ENCODE data around the gene PACRG. TPM values are rescaled to one million over a fixed set of nuclear protein-coding genes. Genes with fewer than 3 reads are reported as not detected.

Gene PACRG
- total and polyA plus RNA-seq, 2 donors, result 2.2 to 5.6 TPM

DNA sequence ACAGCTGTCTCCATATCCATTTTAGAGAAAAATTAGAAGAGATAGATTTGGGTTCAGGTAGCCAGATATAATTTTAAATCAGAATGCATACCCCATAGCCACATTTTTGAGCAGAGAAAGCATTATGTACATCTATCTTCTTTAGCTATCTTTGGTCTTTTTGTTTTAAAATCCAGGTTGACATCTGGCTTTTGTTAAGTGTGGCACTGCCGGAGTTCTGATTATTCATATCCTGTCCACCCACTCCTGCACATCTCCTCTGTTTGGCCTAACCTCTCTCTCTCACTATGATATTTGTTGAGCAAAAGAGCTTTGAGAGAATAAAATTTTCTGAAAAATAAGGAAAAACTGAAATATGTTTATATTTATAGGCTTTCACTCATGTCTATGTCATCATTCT lies 189.7 kb downstream of the PACRG start:
- DNase-seq (ENCODE audit: extremely low spot score), result no peak
- 31% methylated on average over 1 of the region's 1 CpG for WGBS
- Histone ChIP-seq H3K36me3 (ENCODE audit: insufficient read depth) (no peaks in the 10 kb centered on the region), H3K4me3 (ENCODE audit: low read depth, low read length) (no peak overlapping the region), H3K4me1 (ENCODE audit: insufficient read depth) (no peaks in the 10 kb centered on the region), H3K27ac (ENCODE audit: low read depth) (no peak overlapping the region)

DNA sequence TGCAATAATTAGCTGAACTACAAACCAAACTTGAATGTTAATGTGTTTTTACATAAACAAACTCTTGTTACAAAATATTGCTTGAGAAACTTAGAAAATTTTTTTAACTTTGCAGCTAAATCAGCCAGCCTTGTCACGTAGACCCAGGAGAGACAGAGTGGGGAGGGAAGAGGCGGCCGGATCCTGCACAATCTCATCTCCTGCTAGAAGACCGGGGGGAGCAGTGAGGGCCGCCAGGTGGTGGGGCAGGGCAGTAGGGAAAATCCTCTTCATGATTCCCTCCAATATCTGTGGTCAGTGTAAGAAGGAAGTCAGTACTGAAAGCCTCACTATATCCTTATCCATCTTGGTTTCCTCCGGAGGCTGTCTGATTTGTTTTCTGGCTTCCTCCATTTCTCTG lies 193.3 kb downstream of the PACRG start:
- no peaks in the 10 kb centered on the region for H3K4me1 ChIP-seq (ENCODE audit: insufficient read depth)

DNA sequence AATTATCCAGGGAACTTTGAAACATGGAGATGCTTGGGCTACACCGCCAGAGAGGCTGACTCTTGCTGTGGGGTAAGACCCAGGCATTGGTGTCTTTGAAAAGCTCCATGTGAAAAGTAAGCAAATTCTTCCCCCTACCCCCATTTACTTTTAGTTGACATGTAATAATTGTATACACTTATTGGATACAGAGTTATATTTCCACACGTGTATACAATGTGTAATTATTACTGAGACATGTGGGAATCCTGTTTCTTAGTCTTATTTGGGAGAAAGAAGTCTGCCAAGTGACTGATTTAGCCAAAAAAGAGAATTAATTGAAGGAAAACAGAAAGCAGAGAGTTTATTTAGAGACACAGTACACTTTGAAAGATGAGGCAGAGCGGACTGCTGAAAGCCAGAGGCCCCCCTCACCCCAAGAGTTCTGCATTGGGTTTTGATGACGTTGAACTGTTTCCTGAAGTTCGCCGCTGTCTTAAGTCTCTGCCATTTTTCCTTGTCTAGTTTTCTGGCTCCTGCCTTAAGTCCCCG lies 193.8 kb downstream of the PACRG start:
- 70% methylated on average over 7 of the region's 7 CpGs for WGBS
- no peaks in the 10 kb centered on the region for H3K36me3 ChIP-seq (ENCODE audit: insufficient read depth)
- no peak for DNase-seq (ENCODE audit: extremely low spot score)
- H3K4me3 ChIP-seq (ENCODE audit: low read depth, low read length), result no peak overlapping the region
- H3K4me1 ChIP-seq (ENCODE audit: insufficient read depth), result no peaks in the 10 kb centered on the region
- no peak overlapping the region for H3K27ac ChIP-seq (ENCODE audit: low read depth)

More for the DNA sequence above, 193.3 kb downstream of the PACRG start:
- Histone ChIP-seq H3K36me3 (ENCODE audit: insufficient read depth) (no peaks in the 10 kb centered on the region), H3K4me3 (ENCODE audit: low read depth, low read length) (no peak overlapping the region), H3K27ac (ENCODE audit: low read depth) (no peak overlapping the region)
- WGBS, result 63% methylated on average over 6 of the region's 6 CpGs
- DNase-seq (ENCODE audit: extremely low spot score), result no peak

DNA sequence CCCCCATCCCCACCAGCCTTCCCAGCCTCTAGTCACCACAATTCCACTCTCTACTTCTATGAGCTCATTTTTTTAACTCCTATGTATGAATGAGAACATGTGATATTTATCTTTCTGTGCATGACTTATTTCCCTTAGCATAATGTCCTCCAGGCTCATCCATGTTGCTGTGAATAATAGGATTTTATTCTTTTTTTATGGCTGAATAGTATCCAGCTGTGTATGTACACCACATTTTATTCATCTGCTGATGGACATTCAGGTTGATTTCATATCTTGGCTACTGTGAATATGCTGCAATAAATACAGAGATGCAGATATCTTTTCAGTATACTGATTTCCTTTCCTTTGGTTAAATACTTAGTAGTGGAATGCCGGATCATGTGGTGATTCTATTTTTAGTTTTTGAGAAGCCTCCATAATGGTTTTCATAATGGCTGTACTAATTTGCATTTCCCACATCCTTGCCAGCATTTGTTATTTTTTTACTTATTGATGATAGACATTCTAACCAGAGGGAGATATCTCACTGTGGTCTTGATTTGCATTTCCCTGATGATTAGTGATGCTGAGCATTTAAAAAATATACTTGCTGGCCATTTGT lies 194.9 kb downstream of the PACRG start:
- no peak overlapping the region for H3K27ac ChIP-seq (ENCODE audit: low read depth)
- H3K4me3 ChIP-seq (ENCODE audit: low read depth, low read length), result no peak overlapping the region
- no peak for DNase-seq (ENCODE audit: extremely low spot score)
- H3K4me1 ChIP-seq (ENCODE audit: insufficient read depth), result no peaks in the 10 kb centered on the region
- H3K36me3 ChIP-seq (ENCODE audit: insufficient read depth), result no peaks in the 10 kb centered on the region
- 78% methylated on average over 1 of the region's 1 CpG for WGBS

DNA sequence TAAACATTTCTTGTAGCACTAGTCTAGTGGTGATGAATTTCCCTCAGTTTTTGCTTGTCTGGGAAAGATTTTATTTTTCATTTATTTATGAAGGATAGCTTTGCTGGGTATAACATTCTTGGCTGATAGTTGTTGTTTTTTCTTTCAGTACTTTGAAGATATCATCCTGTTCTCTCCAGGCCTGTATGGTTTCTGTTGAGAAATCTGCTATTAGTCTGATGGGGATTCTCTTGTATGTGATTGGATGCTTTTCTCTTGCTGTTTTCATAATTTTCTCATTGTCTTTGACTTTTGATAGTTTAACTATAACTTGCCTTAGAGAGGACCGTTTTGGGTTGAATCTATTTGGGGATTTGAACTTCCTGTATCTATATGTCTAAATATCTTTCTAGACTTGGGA lies 207.1 kb downstream of the PACRG start:
- H3K27ac ChIP-seq (ENCODE audit: low read depth), result no peak overlapping the region
- no peaks in the 10 kb centered on the region for H3K4me1 ChIP-seq (ENCODE audit: insufficient read depth)
- 66% methylated on average over 1 of the region's 1 CpG for WGBS
- H3K36me3 ChIP-seq (ENCODE audit: insufficient read depth), result no peaks in the 10 kb centered on the region
- H3K4me3 ChIP-seq (ENCODE audit: low read depth, low read length), result no peak overlapping the region
- DNase-seq (ENCODE audit: extremely low spot score), result no peak

DNA sequence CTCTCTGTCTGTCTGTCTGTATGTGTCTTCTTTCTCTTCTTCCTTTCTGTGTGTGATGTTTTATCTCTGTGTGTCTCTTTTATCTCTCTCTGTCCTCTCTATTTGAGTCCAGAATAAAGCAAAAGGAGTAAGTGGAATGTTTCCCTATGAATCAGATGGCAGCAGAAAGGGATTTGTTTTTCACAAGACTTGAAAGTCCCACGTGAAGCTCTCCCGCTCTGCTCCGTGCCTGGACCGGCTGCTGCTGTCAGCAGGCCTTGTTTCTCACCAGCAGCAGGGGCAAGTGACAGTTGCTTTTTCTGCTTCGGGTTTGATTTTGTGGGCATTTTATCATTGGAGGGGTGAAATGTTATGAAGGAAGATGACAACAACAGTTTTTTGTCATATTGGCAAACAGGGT lies 212.7 kb downstream of the PACRG start:
- no peak for DNase-seq (ENCODE audit: extremely low spot score)
- no peak overlapping the region for H3K4me3 ChIP-seq (ENCODE audit: low read depth, low read length)
- H3K4me1 ChIP-seq (ENCODE audit: insufficient read depth), result no peaks in the 10 kb centered on the region
- WGBS, result 41% methylated on average over 5 of the region's 5 CpGs
- H3K27ac ChIP-seq (ENCODE audit: low read depth), result no peak overlapping the region
- no peaks in the 10 kb centered on the region for H3K36me3 ChIP-seq (ENCODE audit: insufficient read depth)

DNA sequence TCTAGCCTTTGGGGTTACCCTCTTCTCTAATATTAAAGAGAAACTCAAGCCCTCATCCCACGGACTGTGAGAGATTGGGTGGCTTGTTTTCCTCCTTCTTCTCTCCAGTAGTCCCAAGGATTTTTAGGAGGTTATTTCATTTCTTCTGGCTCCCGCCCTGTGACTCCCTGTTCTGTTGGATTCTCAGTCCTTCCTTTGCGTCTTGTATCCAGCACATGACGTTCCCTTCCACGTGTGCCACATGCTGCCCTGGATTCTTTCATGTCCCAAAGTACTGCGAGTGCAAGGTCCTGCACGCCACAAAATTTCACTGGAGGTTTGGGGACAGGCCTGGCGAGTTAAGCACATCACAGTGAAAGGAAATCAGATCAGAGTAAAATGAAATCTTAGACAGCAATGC lies 213.4 kb downstream of the PACRG start:
- 77% methylated on average over 8 of the region's 8 CpGs for WGBS
- DNase-seq (ENCODE audit: extremely low spot score), result no peak
- Histone ChIP-seq H3K27ac (ENCODE audit: low read depth) (no peak overlapping the region), H3K36me3 (ENCODE audit: insufficient read depth) (no peaks in the 10 kb centered on the region), H3K4me3 (ENCODE audit: low read depth, low read length) (no peak overlapping the region), H3K4me1 (ENCODE audit: insufficient read depth) (no peaks in the 10 kb centered on the region)

DNA sequence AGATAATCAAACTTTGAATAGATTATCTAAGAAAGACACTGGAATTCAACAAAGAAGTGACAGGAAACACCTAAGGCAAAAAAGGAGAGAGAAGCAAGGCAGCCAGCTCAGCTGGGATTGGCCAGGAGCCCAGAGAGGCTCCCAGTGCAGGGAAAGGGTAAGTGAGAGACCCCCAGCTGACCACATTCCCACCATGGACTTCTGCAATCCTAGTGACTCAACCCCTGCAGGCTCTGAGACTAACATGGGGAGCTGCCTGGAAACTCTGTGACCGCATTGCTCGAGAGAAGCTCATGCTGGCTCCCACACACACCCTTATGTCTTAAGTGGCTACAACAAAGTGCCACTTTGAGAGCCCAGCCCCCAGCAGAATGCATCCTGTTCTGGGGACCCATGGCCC lies 215.1 kb downstream of the PACRG start:
- no peaks in the 10 kb centered on the region for H3K4me1 ChIP-seq (ENCODE audit: insufficient read depth)
- DNase-seq (ENCODE audit: extremely low spot score), result no peak
- H3K36me3 ChIP-seq (ENCODE audit: insufficient read depth), result no peaks in the 10 kb centered on the region
- H3K27ac ChIP-seq (ENCODE audit: low read depth), result no peak overlapping the region
- H3K4me3 ChIP-seq (ENCODE audit: low read depth, low read length), result no peak overlapping the region
- WGBS, result 92% methylated on average over 2 of the region's 2 CpGs

DNA sequence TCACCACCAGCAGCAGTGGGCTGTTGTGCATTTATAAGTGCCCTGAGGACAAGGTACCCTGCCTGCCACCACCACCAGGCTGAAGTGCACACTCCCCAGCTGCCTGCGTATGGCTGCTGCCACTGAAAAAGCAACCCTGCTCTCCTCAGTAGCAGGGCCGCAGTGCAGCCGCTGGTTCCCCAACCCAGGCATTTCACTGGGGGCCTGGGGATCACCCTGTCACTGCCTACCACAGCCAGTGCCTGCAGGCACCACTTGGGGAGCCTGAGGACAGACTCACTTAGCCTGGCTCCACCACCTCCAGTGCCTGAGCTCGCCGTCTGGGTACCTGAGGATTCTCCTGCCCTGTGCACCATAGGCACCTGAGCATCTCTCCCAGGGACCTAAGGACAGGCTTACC lies 215.6 kb downstream of the PACRG start:
- WGBS, result 78% methylated on average over 5 of the region's 5 CpGs
- Histone ChIP-seq H3K36me3 (ENCODE audit: insufficient read depth) (no peaks in the 10 kb centered on the region), H3K4me3 (ENCODE audit: low read depth, low read length) (no peak overlapping the region), H3K4me1 (ENCODE audit: insufficient read depth) (no peaks in the 10 kb centered on the region), H3K27ac (ENCODE audit: low read depth) (no peak overlapping the region)
- no peak for DNase-seq (ENCODE audit: extremely low spot score)

DNA sequence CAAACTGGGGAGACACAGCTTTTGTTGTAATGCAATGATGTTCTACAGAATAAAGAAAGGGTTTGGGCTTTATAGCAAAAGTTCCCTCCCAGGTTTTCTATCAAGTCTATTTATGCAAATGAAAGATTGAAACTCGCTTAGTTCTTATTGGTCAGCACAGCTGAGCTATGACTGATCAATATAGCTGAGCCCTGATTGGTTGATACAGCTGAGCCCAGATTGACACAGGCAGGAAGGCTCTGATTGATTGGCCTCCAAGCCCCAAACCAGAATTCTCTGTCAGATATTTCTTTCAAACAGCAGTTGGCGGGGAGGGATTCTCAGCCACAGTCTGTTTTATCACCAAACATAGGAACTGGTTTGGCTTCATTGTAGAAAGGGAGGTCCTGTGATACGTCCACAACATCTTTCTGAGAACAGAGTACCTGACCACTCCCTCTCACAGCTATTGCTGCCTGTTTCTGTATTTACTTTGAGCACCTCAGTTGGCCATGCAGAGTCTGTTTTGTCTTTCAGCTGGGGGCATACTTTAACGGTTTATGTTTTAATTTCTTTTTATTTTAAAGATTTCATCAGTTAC lies 223.5 kb downstream of the PACRG start:
- WGBS, result 68% methylated on average over 4 of the region's 4 CpGs
- Histone ChIP-seq H3K4me1 (ENCODE audit: insufficient read depth) (no peaks in the 10 kb centered on the region), H3K4me3 (ENCODE audit: low read depth, low read length) (no peak overlapping the region), H3K27ac (ENCODE audit: low read depth) (no peak overlapping the region), H3K36me3 (ENCODE audit: insufficient read depth) (no peaks in the 10 kb centered on the region)
- DNase-seq (ENCODE audit: extremely low spot score), result no peak

DNA sequence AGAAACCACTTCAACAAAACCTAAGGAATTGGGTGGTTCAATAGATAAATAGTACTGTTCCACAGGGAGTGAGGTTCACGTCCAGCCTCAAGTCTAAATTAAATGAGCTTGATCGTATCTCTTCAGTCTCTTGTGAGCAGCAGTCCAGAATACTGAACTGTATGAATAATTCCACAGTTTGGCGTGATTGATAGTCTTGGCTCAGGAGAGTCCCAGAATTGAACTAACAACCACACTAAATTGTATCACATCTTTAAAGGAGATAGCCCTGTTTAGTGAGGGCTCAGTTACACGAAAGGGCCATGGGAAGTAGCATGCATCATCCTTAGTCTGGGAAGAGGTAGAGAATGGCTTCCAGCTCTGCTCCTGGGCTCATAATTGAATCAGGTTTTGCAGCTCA lies 224.6 kb downstream of the PACRG start:
- Histone ChIP-seq H3K4me3 (ENCODE audit: low read depth, low read length) (no peak overlapping the region), H3K27ac (ENCODE audit: low read depth) (no peak overlapping the region), H3K4me1 (ENCODE audit: insufficient read depth) (no peaks in the 10 kb centered on the region), H3K36me3 (ENCODE audit: insufficient read depth) (no peaks in the 10 kb centered on the region)
- 79% methylated on average over 4 of the region's 4 CpGs for WGBS
- no peak for DNase-seq (ENCODE audit: extremely low spot score)

DNA sequence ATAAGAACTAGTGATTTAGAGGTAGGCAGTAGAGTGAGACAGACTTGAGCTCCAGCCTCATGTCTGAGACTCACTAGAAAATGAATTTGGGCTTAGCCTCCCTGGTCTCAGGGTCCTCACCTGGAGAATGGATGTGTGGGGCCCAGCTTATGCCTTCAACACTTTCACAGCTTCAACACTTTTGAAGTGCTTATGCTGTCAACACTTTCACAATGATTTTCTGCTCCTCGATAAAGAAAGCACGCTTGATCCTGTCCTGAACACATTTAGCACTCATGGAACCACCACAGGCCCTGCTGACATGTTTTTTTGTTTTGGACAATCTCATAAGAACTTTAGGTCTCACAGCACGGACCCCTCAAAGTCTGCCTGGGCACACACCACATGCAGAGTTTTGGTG lies 229.3 kb downstream of the PACRG start:
- Histone ChIP-seq H3K4me1 (ENCODE audit: insufficient read depth) (no peaks in the 10 kb centered on the region), H3K36me3 (ENCODE audit: insufficient read depth) (no peaks in the 10 kb centered on the region), H3K27ac (ENCODE audit: low read depth) (no peak overlapping the region), H3K4me3 (ENCODE audit: low read depth, low read length) (no peak overlapping the region)
- DNase-seq (ENCODE audit: extremely low spot score), result no peak
- WGBS, result 93% methylated on average over 3 of the region's 3 CpGs

DNA sequence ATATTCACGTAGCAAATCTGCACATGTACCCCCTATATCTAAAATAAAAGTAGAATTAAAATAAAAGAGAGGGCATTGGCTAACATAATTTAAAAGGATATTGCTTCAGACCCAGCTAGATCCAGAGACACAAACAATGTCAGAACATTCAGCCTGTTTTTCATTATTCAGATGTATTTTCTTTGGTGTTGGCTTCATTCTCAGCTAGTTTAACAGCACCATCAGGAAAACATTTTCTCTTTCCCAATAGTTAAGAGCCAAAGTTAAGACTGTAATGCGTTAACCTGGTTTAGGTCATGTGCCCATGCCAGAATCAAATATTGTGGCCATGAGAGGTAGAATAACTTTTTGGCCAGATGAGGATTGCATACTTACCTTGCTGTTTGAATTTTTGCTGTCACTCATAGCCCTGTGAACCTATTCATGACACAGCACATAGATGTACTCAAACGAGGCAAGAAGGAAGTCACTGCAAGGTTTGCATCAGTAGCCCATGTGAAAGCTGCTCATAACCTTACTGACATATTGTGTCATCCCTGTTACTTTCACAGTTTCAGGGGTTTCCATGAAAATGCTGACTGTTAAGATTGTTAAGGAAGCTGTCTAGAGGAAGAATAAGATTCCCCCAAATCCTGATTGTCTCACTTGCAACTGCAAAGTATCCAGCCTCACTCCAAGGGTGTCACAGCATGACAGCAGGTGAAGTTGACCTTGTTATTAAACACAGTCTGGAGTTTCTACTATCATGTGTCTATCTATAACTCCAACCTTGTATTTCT lies 233.1 kb downstream of the PACRG start:
- WGBS, result 64% methylated on average over 3 of the region's 3 CpGs

DNA sequence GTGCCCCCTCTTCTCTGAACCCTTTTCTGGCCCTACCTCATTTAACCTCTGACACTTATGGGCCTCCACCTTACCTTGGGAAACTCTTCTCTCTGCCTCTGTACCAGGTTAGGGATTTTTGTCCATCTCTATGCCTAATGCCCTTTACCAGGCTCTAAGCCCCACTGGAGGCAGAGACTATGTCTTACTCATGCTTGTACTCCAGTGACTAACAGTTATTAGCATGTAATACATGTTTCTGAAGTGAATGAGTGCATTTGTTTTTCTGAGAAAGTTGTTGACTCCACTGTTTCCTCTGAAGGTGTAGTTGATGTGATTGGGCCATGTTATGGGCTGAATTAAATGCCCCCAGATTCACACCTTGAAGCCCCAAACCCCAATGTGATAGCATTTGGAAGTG lies 234.3 kb downstream of the PACRG start:
- Histone ChIP-seq H3K36me3 (ENCODE audit: insufficient read depth) (peaks cover 2% of the 10 kb centered on the region), H3K4me3 (ENCODE audit: low read depth, low read length) (no peak overlapping the region), H3K4me1 (ENCODE audit: insufficient read depth) (no peaks in the 10 kb centered on the region), H3K27ac (ENCODE audit: low read depth) (no peak overlapping the region)
- DNase-seq (ENCODE audit: extremely low spot score), result no peak

More for the DNA sequence above, 233.1 kb downstream of the PACRG start:
- H3K27ac ChIP-seq (ENCODE audit: low read depth), result no peak overlapping the region
- no peaks in the 10 kb centered on the region for H3K4me1 ChIP-seq (ENCODE audit: insufficient read depth)
- H3K36me3 ChIP-seq (ENCODE audit: insufficient read depth), result peaks cover 2% of the 10 kb centered on the region
- DNase-seq (ENCODE audit: extremely low spot score), result no peak
- no peak overlapping the region for H3K4me3 ChIP-seq (ENCODE audit: low read depth, low read length)

Measured in urinary bladder (tissue), 4 donors.